Measurements from ENCODE around the gene GLRX.

GLRX gene

DNA sequence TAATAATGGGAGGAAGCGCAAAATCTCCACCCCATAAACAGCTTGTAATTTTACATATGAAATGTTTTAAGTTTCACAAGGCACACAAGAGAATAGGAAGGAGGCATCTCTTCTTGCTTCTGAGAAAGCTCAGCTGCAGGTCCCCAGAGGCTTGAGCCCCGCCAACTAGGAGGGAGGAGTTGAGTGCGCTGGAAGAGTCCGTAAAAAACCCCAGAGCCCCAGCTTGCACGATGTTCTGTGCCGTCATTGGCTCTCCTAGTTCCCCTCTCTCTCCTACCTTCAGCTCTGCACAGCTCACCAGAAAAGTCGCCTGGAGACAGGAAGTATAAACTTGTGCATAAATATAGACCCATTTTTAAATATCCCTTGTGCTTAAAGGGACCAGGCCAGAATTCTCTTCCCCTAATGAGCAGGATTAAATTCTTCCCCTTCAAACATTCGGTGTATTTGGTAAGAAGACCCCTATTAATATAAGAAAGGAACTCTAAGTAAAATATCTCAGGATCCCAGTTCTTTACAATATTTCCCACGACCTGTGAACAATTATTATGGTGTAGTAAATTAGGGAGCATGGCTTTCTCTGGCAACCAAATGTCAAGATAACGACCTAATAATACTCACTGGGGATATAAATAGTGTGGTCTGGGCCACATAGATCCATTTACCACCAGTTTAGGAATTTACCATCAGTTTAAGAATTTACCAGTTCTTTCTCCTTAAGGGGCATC, 13.7 kb downstream of the GLRX start:
- DNase-seq (ENCODE audit: low read depth in 3 of 3), result peak in 2 of 3 experiments; percentile 50

DNA sequence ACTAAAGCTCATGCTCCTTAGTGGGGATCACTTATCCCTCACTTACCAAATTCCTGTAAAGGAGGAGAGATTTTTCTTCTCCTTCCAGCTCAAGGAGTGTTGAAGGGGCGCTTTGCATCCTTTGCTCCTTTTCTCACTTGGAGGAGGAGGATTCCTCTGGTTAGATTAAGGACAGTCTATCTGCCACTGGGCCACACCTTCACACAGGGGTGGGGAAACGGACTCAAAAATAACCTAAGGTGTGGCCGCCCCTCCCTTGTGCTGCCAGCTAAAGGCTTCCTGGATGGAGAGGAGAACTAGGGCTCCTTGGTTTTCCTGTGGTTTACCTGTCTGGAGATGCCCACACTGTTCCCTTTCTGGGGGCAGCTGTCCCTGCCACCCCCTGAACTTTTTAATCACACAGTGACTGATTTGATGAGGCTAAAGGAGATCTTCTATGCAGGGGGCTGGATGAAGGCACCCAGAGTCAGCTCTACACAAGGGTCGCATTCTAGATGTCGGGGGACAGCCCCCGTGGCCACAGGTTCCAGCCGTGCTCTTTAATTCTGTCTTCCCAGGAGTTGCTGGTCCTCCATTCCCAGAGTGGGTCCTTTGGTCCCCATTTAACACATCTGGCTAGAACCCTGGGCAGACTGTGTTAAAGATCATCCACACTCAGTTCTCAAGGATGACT, 14.4 kb downstream of the GLRX start:
- DNase-seq (ENCODE audit: low read depth in 3 of 3), result no peak

DNA sequence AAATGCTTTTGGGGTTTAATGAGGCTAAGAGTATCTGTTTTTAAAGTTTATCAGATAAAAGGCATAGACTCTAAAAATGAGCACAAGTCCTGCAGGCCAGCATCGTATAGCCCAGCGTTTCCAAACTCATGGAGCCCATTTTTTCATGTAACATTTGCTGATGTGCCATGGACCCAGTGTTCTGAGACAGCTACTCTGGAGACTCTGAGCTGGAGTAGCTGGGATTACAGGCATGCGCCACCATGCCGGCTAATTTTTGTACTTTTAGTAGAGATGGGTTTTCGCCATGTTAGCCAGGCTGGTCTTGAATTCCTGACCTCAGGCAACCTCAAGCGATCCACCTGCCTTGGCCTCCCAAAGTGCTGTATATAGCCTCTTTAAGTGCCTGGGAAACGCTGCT, 15.8 kb downstream of the GLRX start:
- DNase-seq (ENCODE audit: low read depth in 3 of 3), result no peak

DNA sequence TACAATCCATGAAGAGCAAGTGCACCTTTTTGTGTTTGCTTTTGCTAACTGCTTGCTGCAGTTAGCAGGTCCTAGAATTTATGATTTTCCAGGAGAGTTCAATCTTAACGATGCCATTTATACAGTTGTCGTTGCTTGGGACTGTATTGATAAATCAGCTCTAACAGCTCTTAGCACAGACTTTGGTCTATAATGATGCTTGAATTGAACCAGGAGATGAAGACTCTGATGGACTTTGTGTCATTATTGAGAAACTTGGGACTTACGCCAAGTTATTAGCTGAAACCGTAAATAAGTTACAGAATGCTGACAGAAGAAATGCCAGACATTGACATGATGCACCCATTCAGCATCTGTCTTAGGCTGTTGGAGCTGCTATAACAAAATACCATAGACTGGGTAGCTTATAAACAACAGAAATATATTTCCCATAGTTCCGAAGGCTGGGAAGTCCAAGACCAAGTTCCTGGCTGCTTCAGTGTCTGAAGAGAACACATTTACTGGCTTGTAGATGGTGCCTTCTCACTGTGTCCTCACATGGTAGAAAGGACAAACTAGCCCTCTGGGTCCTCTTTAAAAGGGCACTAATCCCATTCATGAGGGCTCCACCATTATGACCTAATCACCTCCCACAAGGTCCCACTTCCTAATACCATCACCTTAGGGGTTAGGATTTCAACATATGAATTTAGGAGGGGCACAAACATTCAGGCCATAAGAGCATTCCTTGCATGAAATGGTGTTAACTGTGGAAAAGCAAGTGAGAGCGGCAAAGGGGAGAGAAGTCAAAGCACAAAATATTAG, 17.6 kb downstream of the GLRX start:
- DNase-seq (ENCODE audit: low read depth in 3 of 3), result no peak

DNA sequence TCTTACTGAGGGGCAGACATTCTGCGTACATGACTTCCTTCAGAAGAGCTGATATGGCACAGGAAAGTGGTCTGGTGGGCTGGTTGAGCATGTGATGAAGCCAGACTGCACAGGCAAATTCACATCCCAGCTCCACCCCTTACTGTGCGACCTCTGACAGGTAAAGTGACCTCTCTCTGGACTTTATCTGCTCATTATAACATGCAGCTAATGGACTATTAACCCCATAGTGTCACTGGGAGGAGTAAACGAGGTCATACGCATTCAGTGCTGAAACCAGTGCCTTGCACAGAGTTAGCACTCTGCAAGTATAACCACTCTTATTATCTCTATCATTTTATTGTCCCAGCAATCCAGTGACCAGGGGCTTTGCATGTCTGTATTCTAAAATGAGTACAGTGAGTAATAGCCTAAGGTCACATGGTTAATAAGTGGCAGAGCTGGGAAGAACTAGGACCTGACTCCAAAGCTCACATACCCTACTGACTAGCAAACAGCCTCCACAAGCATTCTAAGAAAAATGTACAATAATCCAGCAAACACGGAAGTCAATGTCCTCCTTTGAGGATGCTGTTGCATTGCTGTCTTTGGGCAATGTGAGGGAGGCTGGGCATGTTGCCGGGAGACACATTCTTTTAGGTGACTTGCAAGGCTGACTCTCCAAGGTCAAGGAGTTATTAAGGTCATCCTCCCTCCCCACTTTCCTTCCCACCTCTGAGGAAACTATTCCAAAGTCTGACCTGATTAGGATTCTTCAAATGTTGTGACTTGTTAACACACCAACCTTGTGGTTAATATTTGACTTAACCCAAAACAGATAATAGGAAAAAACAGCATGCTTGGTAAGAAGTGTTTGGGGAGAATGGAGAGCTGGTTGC, 19.0 kb downstream of the GLRX start:
- DNase-seq (ENCODE audit: low read depth in 3 of 3), result no peak

DNA sequence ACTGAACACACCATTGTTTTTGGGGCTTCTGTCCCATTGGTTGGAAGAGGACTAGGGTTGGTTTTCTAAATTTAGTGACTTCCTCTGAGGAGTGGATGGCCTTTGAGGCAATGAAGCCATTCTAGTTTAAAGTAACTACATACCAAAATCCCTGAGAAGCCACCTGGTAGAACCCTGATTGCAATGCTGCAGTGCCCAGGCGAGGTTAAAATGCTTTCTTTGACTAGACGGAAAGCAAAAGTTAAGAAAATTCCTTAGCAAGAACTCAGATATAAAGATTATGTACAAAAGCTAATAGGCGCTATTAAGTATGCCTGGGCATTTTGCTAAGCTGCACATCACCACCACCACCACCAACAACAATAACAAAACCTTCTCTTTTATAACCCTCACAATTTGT, 20.6 kb downstream of the GLRX start:
- no peak for DNase-seq (ENCODE audit: low read depth in 3 of 3)

DNA sequence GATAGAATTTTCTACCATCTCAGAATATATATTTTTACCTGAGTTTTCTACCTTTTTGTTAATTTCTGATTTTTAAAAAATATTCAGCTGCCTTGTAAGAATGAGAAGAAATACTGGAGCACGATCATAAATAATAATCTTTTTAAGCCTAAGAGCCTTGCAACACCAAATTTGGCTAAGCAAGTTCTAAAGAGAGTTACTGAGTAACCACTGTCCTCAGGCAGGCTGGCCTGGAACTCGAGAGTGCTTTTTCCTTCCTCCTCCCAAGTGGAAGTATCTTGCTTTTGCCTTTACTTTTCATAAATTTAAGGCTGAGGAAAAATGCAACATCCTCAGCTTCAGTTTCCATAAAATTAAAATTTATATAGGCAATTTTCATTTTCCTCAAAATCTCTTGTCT, 21.0 kb downstream of the GLRX start:
- no peak for DNase-seq (ENCODE audit: low read depth in 3 of 3)

DNA sequence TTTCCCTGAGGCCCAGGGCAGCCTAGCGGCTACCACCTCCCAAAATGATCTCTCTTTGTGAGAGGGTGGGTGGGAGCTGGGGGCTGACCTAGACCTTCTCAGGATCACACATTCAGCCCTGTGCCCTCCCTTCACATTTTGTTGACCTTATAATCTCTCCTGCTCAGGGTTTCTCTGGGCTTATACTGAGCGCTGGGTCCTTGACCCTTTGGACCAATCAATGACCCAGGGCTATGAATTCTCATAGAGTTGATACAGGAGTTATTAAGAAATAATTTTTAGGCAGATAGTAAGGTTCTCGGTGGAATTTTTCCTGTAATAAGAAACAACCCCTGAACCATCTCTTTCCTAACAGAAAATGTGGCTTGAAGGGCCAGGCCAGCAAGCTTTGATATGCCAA, 22.0 kb downstream of the GLRX start:
- no peak for DNase-seq (ENCODE audit: low read depth in 3 of 3)

DNA sequence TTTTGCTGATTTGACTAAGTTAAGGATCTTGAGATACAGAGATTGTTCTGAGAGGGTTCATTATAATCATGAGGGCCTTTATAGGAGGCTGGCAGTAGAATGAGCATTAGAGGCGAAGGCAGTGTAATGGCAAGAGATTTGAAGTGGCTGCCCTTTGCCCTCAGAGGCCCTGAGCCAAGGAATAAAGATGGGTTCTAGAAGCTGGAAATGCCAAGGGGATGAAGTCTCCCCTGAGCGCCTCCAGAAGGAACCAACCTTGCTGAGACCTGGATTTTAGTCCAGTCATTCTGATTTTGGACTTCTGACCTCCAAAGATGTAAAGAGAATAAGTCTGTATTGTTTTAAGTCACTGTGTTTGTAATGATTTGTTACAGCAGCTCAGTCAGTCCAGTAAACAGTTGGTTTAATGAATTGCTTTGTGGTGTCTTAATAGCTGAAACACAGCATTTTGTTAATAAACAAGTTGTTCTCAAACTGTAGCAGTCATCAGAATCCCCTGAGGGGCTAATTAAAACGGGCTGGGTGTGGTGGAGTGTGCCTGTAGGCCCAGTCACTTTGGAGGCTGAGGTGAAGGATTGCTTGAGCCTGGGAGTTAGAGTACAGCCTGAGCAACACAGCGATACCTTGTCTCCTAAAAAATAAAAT, 23.2 kb downstream of the GLRX start:
- DNase-seq (ENCODE audit: low read depth in 3 of 3), result no peak

DNA sequence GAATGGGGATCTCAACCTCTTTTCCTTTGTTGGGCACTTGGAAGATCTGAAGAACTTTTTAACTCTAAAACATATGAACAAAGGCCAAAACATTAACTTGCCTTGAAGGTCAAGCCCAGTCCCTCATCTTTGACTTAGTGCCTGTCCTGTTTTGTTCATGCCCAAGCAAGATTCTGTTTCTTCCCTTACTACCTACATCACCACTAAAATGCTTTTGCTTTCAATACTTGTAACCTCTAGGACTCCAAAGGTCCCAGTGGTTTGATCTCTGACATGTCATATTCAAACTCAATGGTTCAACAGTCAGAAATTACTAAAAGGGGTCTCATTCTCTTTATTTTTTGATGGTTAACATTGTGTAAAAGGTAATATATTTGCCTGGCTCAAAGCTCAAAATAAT, 24.0 kb downstream of the GLRX start:
- DNase-seq (ENCODE audit: low read depth in 3 of 3), result no peak

DNA sequence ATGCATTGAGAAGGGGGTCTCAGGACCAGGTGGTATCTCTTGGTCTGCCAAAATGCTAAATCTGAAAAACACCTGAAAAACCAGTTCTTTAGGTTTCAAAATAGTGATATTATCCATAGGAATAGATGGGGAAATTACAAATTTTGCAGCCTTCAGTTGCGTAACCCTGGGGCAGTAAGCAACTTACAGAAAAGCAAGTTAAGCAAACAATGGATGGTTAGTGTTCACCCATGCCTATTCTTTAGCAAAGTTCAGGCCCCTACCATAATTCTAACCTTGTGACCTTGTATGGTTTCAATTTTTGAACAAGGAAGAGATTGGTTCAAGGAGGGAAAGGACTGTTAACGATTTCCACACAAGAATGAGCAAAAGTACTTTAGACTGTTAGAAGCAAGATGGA, 24.5 kb downstream of the GLRX start:
- no peak for DNase-seq (ENCODE audit: low read depth in 3 of 3)

DNA sequence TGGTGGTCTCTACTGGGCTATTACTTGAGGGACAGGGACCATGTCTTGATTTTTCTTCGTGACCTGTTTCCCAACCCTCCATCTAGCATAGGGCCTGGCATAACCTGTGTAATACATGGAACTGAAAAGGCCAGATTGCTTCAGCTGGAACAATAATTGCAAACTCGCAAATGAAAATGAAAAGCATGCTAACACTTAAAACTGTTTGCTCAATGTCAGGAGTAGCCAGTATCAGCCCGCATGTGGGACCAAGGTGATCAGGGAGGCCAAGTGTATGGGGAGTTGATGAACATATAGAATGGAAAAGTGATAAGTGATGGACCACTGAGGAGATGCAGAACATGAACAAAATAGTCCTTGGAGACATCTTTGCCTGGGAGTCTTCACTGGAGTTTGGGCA, 25.2 kb downstream of the GLRX start:
- no peak for DNase-seq (ENCODE audit: low read depth in 3 of 3)

DNA sequence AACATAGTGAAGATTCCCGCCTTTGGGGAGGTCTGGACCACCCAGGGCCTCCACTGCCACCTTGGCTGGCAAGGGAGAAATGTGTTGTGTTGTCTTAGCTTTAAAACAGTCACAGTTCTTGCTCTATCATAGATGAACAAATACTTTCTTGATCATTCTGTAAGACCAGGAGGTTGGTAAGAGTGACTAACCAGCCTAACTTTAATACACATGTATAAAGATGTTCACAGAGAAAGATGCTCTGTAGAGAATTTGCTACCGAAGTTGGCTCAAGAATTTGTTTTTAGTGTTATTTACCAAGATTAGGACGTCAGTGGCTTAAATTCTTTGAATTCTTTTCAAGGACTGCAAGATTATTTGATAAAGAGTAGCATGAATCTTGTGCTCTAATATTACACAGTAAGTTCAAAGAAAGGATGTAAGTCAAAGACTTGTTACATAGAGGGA, 28.4 kb downstream of the GLRX start:
- DNase-seq (ENCODE audit: low read depth in 3 of 3), result no peak

DNA sequence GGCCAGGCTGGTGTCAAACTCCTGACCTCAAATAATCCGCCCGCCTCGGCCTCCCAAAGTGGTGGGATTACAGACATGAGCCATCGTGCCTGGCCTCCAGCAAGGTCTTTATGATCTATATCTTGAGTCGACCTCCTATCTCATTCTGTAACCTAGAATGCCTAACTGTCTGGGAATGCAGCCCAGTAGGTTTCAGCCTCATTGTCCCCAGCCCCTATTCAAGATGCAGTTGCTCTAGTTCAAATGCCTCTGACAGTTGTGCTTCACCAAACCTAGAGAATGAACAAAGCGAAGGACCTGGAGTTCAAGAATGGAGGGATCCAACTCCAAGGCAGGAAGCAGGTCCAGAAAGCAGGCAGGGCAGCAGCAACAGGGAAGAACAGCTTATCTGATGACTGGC, 30.8 kb downstream of the GLRX start:
- no peak for DNase-seq (ENCODE audit: low read depth in 3 of 3)

DNA sequence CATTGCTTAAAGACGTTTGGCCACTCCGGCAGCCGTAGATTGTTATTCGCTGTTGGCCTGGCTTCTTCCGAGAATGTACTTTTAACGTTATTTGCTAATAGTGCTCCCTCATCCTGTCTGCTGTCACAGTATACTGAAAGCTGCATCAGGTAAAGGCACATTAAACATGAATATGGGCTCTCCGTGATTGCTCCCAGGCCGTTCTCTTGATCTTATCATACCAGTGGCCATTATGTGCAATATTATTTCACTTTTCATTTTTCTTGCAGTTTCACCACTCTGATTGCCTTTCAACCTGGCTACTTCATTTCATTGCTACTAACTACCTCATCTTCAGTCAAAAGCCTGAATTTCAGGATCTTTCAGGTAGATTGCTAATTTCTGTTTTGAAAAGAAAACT, 34.0 kb downstream of the GLRX start:
- DNase-seq (ENCODE audit: low read depth in 3 of 3), result no peak

DNA sequence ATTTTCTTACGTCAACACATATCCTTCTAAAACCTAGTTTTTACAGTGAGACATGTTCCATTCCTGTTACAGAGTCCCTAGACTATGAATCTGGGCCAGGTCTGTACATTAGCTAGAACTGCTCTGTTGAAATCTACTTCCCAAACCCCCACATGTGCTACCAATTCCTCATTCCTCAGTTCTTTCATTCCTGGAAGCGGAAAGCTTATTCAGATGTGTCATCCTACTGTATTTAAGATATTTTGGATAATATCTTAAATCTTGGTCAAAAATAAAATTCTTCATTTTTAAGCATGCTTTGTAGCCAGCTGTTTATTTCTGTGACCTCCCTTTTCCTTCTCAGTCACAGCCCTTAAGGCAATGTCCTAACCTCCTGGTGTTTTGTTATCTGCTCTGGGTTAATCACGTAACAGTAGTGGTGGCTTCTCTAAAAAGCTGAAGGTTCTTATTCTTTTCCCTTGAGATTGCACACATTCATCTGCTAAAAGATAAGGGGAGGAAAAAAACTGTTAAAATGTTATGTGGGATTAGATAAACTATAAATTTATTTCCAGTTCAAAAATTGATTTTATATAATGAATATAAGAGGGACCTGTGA, 35.6 kb downstream of the GLRX start:
- no peak for DNase-seq (ENCODE audit: low read depth in 3 of 3)

DNA sequence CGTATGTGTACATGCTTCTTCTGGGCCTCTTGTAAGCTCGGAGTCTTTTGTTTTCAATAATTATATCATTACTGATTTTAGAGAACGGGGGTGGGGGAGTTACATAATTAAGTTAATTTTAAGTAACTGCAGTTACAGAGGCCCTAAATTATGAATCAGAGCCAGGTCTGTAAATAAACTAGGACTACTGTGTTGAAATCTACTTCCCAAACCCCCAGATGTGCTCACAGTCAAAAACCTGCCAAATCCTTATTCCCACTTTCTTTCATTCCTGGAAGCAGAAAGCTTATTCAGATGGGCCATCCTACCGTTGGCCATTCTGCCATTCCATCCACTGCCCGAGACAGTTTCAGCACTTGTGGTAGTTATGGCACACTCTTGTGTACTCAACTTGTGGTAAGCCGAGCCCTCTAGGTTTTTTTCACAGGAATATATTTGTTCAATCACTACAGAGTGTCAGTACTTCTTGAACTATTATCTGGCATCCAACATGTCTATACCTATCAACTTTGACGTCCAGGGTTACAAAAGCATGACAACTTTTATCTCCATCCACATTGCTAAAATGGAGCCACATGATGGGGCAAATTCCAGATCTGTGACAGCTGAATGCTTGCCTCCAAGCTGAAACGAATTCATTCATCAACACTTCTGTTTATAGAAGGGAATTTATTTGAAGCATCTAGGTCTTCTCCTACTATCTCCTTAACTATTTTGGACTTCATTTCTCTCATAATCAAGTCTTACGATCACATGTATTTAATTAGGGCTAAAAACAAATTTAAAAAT, 37.8 kb downstream of the GLRX start:
- no peak for DNase-seq (ENCODE audit: low read depth in 3 of 3)

DNA sequence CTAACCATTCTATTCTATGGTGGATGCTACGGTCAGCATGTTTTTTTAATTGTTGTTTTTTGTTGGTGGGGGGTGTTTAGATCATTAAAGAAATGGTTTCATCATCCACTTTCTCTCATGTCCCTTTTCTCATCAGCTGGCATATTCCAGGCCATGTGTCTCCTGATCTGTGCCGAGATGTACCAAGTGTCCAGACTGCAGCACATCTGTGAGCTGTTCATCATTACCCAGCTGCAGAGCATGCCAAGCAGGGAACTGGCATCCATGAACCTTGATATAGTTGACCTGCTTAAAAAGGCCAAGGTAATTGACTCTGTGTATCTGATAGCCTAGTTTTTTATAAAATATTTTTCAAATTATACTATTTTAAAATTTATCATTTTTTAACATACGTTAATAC, 38.9 kb downstream of the GLRX start:
- DNase-seq (ENCODE audit: low read depth in 3 of 3), result no peak

DNA sequence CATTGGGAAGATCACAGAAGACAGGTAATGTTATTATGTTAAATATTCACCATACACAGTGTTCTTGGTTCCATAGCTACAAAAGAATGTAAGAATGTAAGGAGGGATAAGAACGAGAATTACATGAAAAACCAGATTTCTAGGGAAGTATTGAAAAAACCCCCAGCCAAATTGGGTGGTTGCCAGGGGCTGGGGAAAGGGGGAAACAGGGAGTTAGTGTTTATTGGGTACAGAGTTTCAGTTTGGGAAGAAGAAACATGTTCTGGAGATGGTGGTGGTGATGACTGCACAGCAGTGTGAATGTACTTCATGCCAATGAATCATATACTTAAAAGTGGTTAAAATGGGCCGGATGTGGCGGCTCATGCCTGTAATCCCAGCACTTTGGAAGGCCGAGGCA, 40.3 kb downstream of the GLRX start:
- no peak for DNase-seq (ENCODE audit: low read depth in 3 of 3)

DNA sequence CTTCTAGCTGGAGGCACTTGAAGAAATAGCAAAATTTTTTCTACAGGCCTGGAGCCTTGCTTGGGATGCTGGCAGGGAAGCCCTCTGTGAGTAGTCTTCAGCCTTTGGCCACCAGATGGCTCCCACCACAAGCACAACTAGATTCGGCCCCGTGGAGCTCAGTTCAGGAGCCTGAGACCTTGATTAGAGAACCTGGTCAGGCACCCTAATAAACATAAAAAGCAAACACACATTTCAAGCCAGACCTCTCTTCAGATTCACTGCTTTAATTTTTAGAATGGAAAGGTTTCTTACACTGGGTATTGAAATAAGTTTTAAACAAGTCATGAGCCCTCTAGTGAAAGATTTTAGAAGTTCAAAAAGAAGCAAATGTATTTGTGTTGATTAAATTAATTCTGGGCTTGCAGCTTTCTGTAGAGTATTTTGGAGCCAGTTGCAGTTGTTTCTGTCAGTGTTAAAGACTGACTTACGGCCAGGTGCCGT, 41.4 kb downstream of the GLRX start:
- DNase-seq (ENCODE audit: low read depth in 3 of 3), result peak; percentile 47 to 56 (median 54)
